ENCODE results near the gene NXN. TPM values are rescaled to one million over a fixed set of nuclear protein-coding genes. Genes with fewer than 3 reads are reported as not detected.

Gene NXN
- total RNA-seq, 4 donors from 2014 or later: 10.6 to 222 (median 13.8) TPM

- WGBS, 2 donors (ENCODE audit: low coverage in 1 of 2): 91 to 94% methylated on average over 11 to 12 of the region's 27 CpGs
- in situ Hi-C loops (cut with MboI; ENCODE audit: low pct_ligation_motif_present in 1 of 4, low pct_unique_long_range_greater_than_20kb in 1 of 4, low sequenced_read_pairs in 3 of 4): no loop called here
- no peaks in the 10 kb centered on the region for H3K9me3 ChIP-seq
Observed at GRCh38 chr17:1024076-1024475, 44.5 kb upstream of the NXN start.

GRCh38 chr17:1022278-1023024, 42.9 kb upstream of the NXN start:
- in situ Hi-C loops (cut with MboI; ENCODE audit: low pct_ligation_motif_present in 1 of 4, low pct_unique_long_range_greater_than_20kb in 1 of 4, low sequenced_read_pairs in 3 of 4) (no loop called here), intact Hi-C loops (cut with DNase I; ENCODE audit: low total_unique reads) (no loop called here)
- no peak overlapping the region for H3K4me3 ChIP-seq
- H3K36me3 ChIP-seq: peaks cover 0 to 12% (median 2%) of the 10 kb centered on the region in 4 donors
- 81% methylated on average over 30 of the region's 32 CpGs; no CpG with 5 or more reads in 1 of the 2 donors for WGBS, 2 donors (ENCODE audit: low coverage in 1 of 2)
- H3K27ac ChIP-seq: peak overlapping the region in 1 of 4 donors; percentile 17
- TF ChIP-seq POLR2A (IDR thresholded peaks at IDR 0.05) (no peak), EP300 (IDR thresholded peaks at IDR 0.05; ENCODE audit: low read depth) (no peak), POLR2AphosphoS5 (IDR thresholded peaks at IDR 0.05) (no peak)
- TF ChIP-seq, protein P1, sequence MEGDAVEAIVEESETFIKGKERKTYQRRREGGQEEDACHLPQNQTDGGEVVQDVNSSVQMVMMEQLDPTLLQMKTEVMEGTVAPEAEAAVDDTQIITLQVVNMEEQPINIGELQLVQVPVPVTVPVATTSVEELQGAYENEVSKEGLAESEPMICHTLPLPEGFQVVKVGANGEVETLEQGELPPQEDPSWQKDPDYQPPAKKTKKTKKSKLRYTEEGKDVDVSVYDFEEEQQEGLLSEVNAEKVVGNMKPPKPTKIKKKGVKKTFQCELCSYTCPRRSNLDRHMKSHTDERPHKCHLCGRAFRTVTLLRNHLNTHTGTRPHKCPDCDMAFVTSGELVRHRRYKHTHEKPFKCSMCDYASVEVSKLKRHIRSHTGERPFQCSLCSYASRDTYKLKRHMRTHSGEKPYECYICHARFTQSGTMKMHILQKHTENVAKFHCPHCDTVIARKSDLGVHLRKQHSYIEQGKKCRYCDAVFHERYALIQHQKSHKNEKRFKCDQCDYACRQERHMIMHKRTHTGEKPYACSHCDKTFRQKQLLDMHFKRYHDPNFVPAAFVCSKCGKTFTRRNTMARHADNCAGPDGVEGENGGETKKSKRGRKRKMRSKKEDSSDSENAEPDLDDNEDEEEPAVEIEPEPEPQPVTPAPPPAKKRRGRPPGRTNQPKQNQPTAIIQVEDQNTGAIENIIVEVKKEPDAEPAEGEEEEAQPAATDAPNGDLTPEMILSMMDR (IDR thresholded peaks at IDR 0.05): no peak
- no peak for DNase-seq
- peaks cover 7 to 34% (median 17%) of the 10 kb centered on the region in 4 donors for H3K4me1 ChIP-seq
- H3K27me3 ChIP-seq: no peaks in the 10 kb centered on the region
- H3K9me3 ChIP-seq: no peaks in the 10 kb centered on the region

More at GRCh38 chr17:1024076-1024475, 44.5 kb upstream of the NXN start:
- Histone ChIP-seq H3K4me1 (peaks cover 7 to 41% (median 14%) of the 10 kb centered on the region in 4 donors), H3K4me3 (no peak overlapping the region), H3K27ac (no peak overlapping the region), H3K27me3 (no peaks in the 10 kb centered on the region), H3K36me3 (peaks cover 0 to 16% (median 3%) of the 10 kb centered on the region in 4 donors)
- intact Hi-C loops (cut with DNase I; ENCODE audit: low total_unique reads): no loop called here
- no peak for TF ChIP-seq POLR2A (IDR thresholded peaks at IDR 0.05)
- TF ChIP-seq, protein P1 (IDR thresholded peaks at IDR 0.05): no peak
- no peak for TF ChIP-seq EP300 (IDR thresholded peaks at IDR 0.05; ENCODE audit: low read depth)
- TF ChIP-seq POLR2AphosphoS5 (IDR thresholded peaks at IDR 0.05): no peak
- DNase-seq: no peak

GRCh38 chr17:1021147-1021546, 41.6 kb upstream of the NXN start:
- intact Hi-C loops (cut with DNase I; ENCODE audit: low total_unique reads): no loop called here
- 90% methylated on average over 6 to 17 of the region's 17 CpGs for WGBS, 2 donors (ENCODE audit: low coverage in 1 of 2)
- in situ Hi-C loops (cut with MboI; ENCODE audit: low pct_ligation_motif_present in 1 of 4, low pct_unique_long_range_greater_than_20kb in 1 of 4, low sequenced_read_pairs in 3 of 4): no loop called here

DNA sequence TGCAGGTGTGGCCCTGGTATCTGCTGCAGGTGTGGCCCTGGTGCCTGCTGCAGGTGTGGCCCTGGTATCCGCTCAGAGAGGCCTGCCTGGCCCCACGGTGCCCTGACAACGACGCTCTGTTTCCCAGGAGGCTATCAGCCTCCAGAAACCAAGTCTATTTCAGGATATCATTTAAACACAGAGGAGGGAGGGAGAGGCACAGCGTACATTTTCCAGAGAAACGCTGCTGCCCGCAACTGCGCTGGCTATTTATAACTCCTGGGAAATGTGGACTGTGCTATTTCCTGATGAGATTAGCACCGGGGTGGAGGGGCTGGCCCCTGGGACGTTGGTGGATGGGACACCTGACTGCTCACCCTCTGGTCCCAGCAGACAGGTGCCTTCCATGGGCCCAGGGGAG, 39.9 kb upstream of the NXN start:
- H3K9me3 ChIP-seq: no peaks in the 10 kb centered on the region
- peak overlapping the region; percentile 66 to 79 (median 68) for H3K27ac ChIP-seq
- no peak for DNase-seq
- H3K36me3 ChIP-seq: no peaks in the 10 kb centered on the region
- H3K4me1 ChIP-seq: peaks cover 7 to 32% (median 17%) of the 10 kb centered on the region in 4 donors
- 28% methylated on average over 10 of the region's 10 CpGs; no CpG with 5 or more reads in 1 of the 2 donors for WGBS, 2 donors (ENCODE audit: low coverage in 1 of 2)
- in situ Hi-C loops (cut with MboI; ENCODE audit: low pct_ligation_motif_present in 1 of 4, low pct_unique_long_range_greater_than_20kb in 1 of 4, low sequenced_read_pairs in 3 of 4) (no loop called here), intact Hi-C loops (cut with DNase I; ENCODE audit: low total_unique reads) (no loop called here)
- H3K4me3 ChIP-seq: no peak overlapping the region
- TF ChIP-seq POLR2A (IDR thresholded peaks at IDR 0.05) (no peak), EP300 (IDR thresholded peaks at IDR 0.05; ENCODE audit: low read depth) (no peak), POLR2AphosphoS5 (IDR thresholded peaks at IDR 0.05) (no peak)
- TF ChIP-seq, protein P1 (IDR thresholded peaks at IDR 0.05): no peak
- H3K27me3 ChIP-seq: no peaks in the 10 kb centered on the region

More at GRCh38 chr17:1021147-1021546, 41.6 kb upstream of the NXN start:
- Histone ChIP-seq H3K9me3 (no peaks in the 10 kb centered on the region), H3K27ac (peak overlapping the region in 2 of 4 donors; percentile 21 to 69), H3K4me3 (no peak overlapping the region), H3K36me3 (peaks cover 0 to 2% (median 0%) of the 10 kb centered on the region in 4 donors), H3K4me1 (peaks cover 7 to 32% (median 17%) of the 10 kb centered on the region in 4 donors), H3K27me3 (no peaks in the 10 kb centered on the region)
- no peak for DNase-seq
- TF ChIP-seq, protein P1 (IDR thresholded peaks at IDR 0.05): no peak
- TF ChIP-seq EP300 (IDR thresholded peaks at IDR 0.05; ENCODE audit: low read depth) (no peak), POLR2AphosphoS5 (IDR thresholded peaks at IDR 0.05) (no peak), POLR2A (IDR thresholded peaks at IDR 0.05) (no peak)

All from transverse colon (tissue), 4 donors.